GM23248 (cell line): ENCODE results near the gene EDC4. TPM values are rescaled to one million over a fixed set of nuclear protein-coding genes. Genes with fewer than 3 reads are reported as not detected.

Experiments used
- DNase-seq: peaks from one replicate; pipeline ENCODE4 v3.0.0-alpha.2; 2015
- H2AFZ ChIP-seq: fragments of 200-600 bp; sonication (generic); 2 replicates; pipeline ENCODE4 v1.6.1; 2016; ENCODE audit warnings: antibody characterized with exemption
- H3F3A ChIP-seq: fragments of 200-600 bp; sonication (generic); 2 replicates; pipeline ENCODE4 v1.6.1; 2016; ENCODE audit warnings: mild to moderate bottlenecking, antibody characterized with exemption, mixed run types; ENCODE audit not compliant: insufficient read depth
- H3K27ac ChIP-seq: fragments of 200-600 bp; sonication (generic); 2 replicates; pipeline ENCODE4 v1.5.1; 2016; ENCODE audit warnings: mild to moderate bottlenecking
- H3K27me3 ChIP-seq: fragments of 200-600 bp; sonication (generic); replicated peaks from 2 replicates; pipeline ENCODE4 v1.6.1; 2016; ENCODE audit warnings: mild to moderate bottlenecking; ENCODE audit not compliant: insufficient read depth
- H3K36me3 ChIP-seq: fragments of 200-600 bp; sonication (generic); 2 replicates; pipeline ENCODE4 v1.6.1; 2016; ENCODE audit warnings: low read depth, mild to moderate bottlenecking
- H3K4me1 ChIP-seq: fragments of 200-600 bp; sonication (generic); 2 replicates; pipeline ENCODE4 v1.6.1; 2016; ENCODE audit warnings: mild to moderate bottlenecking; ENCODE audit not compliant: insufficient read depth
- H3K4me2 ChIP-seq: fragments of 200-600 bp; sonication (generic); one replicate; pipeline ENCODE4 v1.6.1; 2016; ENCODE audit warnings: mild to moderate bottlenecking; ENCODE audit not compliant: unreplicated experiment
- H3K4me3 ChIP-seq: fragments of 200-600 bp; sonication (generic); 2 replicates; pipeline ENCODE4 v1.5.1; 2016; ENCODE audit warnings: mild to moderate bottlenecking
- H3K79me2 ChIP-seq: fragments of 200-600 bp; sonication (generic); 2 replicates; pipeline ENCODE4 v1.6.1; 2016; ENCODE audit warnings: mild to moderate bottlenecking; ENCODE audit not compliant: insufficient read depth
- H3K9ac ChIP-seq: fragments of 200-600 bp; sonication (generic); 2 replicates; pipeline ENCODE4 v1.6.1; 2016; ENCODE audit warnings: mild to moderate bottlenecking
- H3K9me2 ChIP-seq: fragments of 200-600 bp; sonication (generic); 2 replicates; pipeline ENCODE4 v1.6.1; 2016; ENCODE audit warnings: mixed run types, mild to moderate bottlenecking, moderate library complexity; ENCODE audit not compliant: insufficient read depth
- H3K9me3 ChIP-seq: fragments of 200-600 bp; sonication (generic); one replicate; pipeline ENCODE4 v1.6.1; 2017; ENCODE audit warnings: low read depth
- H4K20me1 ChIP-seq: fragments of 200-600 bp; sonication (generic); 2 replicates; pipeline ENCODE4 v1.6.0; 2016; ENCODE audit not compliant: insufficient read depth
- EZH2 ChIP-seq: fragments of 200-600 bp; sonication (generic); IDR thresholded peaks from 2 replicates; pipeline ENCODE4 v1.6.1; 2018; ENCODE audit warnings: antibody characterized with exemption, mild to moderate bottlenecking; ENCODE audit not compliant: insufficient read depth, poor library complexity, severe bottlenecking
- EZH2phosphoT487 ChIP-seq: fragments of 200-600 bp; sonication (generic); IDR thresholded peaks from 2 replicates; pipeline ENCODE4 v1.6.1; 2018; ENCODE audit warnings: antibody characterized with exemption, moderate library complexity, mild to moderate bottlenecking, low read depth; ENCODE audit not compliant: insufficient read depth
- WGBS, 2 experiments: methylation state at CpG; one replicate each; pipeline ENCODE4 v1.1.6; 2015 to 2017; ENCODE audit warnings: low lambda C conversion rate in 2 of 2, low coverage in 1 of 2; ENCODE audit errors: missing lambda C conversion rate in 2 of 2; 5-methylcytosine and 5-hydroxymethylcytosine counted together
- in situ Hi-C: fragments of 300-500 bp; cut with MboI; formaldehyde crosslinking; loops from 2 replicates; pipeline ENCODE4 v1.15.0; 2020
- polyA plus RNA-seq: library from polyadenylated mRNA; unstranded; fragments of >200 nt; fragmentation: Nextera tagmentation; extraction: Ambion mirVana; gene quantifications from 2 replicates; pipeline ENCODE4 v1.2.1, GENCODE V29; 2016
- total RNA-seq: library from RNA; depleted of rRNA; stranded (reverse); fragments of >200 nt; shearing (Covaris generic); gene quantifications from 2 replicates; pipeline ENCODE4 v1.2.3, GENCODE V29; 2014

Gene EDC4
- total and polyA plus RNA-seq, 2 experiments from 2014 or later, result 39.9 to 48.5 TPM

GRCh38 chr16:67886387-67886786 lies 13.5 kb downstream of the EDC4 start:
- Histone ChIP-seq H2AFZ (no peak overlapping the region), H3F3A (peaks cover 11% of the 10 kb centered on the region), H3K4me3 (no peak overlapping the region), H3K36me3 (no peaks in the 10 kb centered on the region; the same call in 1 of the 2 replicates), H3K79me2 (no peaks in the 10 kb centered on the region), H3K9me2 (no peaks in the 10 kb centered on the region), H4K20me1 (no peaks in the 10 kb centered on the region), H3K27me3 (no peaks in the 10 kb centered on the region), H3K9me3 (no peaks in the 10 kb centered on the region), H3K27ac (no peak overlapping the region), H3K4me2 (no peak overlapping the region), H3K4me1 (peaks cover 6% of the 10 kb centered on the region; the same call in 1 of the 2 replicates), H3K9ac (no peak overlapping the region)
- WGBS, 2 experiments, result 87 to 90% methylated on average over 5 of the region's 5 CpGs
- in situ Hi-C loops, result no loop called here
- TF ChIP-seq EZH2 (no peak), EZH2phosphoT487 (no peak)
- DNase-seq, result no peak

DNA sequence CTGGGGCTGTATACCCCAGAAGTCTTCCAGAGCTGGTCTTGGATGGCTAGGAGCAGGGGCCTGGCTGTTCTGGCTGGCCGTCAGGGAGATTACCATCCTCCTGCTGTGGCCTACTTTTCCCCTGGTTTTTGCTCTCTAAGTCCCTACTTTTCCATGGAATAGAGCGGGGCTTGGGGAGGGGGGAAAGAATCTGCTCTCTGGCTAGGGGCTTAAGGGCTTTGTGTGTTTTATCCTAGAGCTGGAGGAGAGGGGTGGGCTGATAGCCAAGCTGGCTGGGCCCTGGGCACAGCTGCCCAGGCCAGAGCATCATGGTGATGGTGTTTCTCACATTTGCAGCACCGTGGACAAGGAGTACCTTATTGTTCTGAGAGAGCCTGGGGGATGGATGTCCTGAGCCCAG lies 15.5 kb downstream of the EDC4 start:
- no peak overlapping the region for H3K4me2 ChIP-seq
- no peaks in the 10 kb centered on the region for H3K27me3 ChIP-seq
- in situ Hi-C loops, result no loop called here
- H3K9me2 ChIP-seq, result no peaks in the 10 kb centered on the region
- DNase-seq, result no peak
- no peak overlapping the region for H3K9ac ChIP-seq
- peaks cover 2% of the 10 kb centered on the region for H3K79me2 ChIP-seq
- no peak overlapping the region for H3K4me3 ChIP-seq
- peaks cover 10% of the 10 kb centered on the region for H3K4me1 ChIP-seq
- H3K36me3 ChIP-seq, result no peaks in the 10 kb centered on the region
- no peaks in the 10 kb centered on the region for H3K9me3 ChIP-seq
- H4K20me1 ChIP-seq, result no peaks in the 10 kb centered on the region
- no peak overlapping the region for H3K27ac ChIP-seq
- 76 to 84% methylated on average over 3 of the region's 3 CpGs for WGBS, 2 experiments
- no peak overlapping the region for H2AFZ ChIP-seq
- TF ChIP-seq EZH2phosphoT487, result no peak
- TF ChIP-seq EZH2, result no peak
- H3F3A ChIP-seq, result peaks cover 11% of the 10 kb centered on the region

- H3K27me3 ChIP-seq, result no peaks in the 10 kb centered on the region
- no peaks in the 10 kb centered on the region for H3K36me3 ChIP-seq
- 54 to 55% methylated on average over 5 of the region's 5 CpGs for WGBS, 2 experiments
- H3K4me1 ChIP-seq, result peaks cover 17% of the 10 kb centered on the region
- TF ChIP-seq EZH2phosphoT487 (no peak), EZH2 (no peak)
- H3F3A ChIP-seq, result no peaks in the 10 kb centered on the region
- H3K27ac ChIP-seq, result peak overlapping the region; percentile 29; the same call in 1 of the 2 replicates
- H3K4me2 ChIP-seq, result peak overlapping the region; percentile 69
- no peak for DNase-seq
- H2AFZ ChIP-seq, result peak overlapping the region; percentile 93
- H3K79me2 ChIP-seq, result peaks cover 40% of the 10 kb centered on the region
- H3K9ac ChIP-seq, result peak overlapping the region; percentile 97
- H3K9me2 ChIP-seq, result no peaks in the 10 kb centered on the region
- H4K20me1 ChIP-seq, result no peaks in the 10 kb centered on the region
- in situ Hi-C loops, result no loop called here
- H3K4me3 ChIP-seq, result peak overlapping the region; percentile 82
- no peaks in the 10 kb centered on the region for H3K9me3 ChIP-seq
Measured at GRCh38 chr16:67892375-67892774, 19.5 kb downstream of the EDC4 start.

GRCh38 chr16:67892899-67893742 lies 20.3 kb downstream of the EDC4 start, which contains the start of gene PSKH1:
Gene PSKH1, plus strand, starts transcription at chr16:67893254. Its CDS starts 15,496 bp downstream, at chr16:67908750.
- 1% methylated on average over 61 to 88 of the region's 90 CpGs for WGBS, 2 experiments
- H3K9me2 ChIP-seq, result no peaks in the 10 kb centered on the region
- peak within 1 kb of the TSS; percentile 97 for H3K9ac ChIP-seq
- peaks cover 47% of the 10 kb centered on the region for H3K79me2 ChIP-seq
- no peaks in the 10 kb centered on the region for H4K20me1 ChIP-seq
- no peaks in the 10 kb centered on the region for H3K36me3 ChIP-seq
- H3K27ac ChIP-seq, result peak within 1 kb of the TSS; percentile 86
- H3K27me3 ChIP-seq, result no peaks in the 10 kb centered on the region
- DNase-seq, result peak; percentile 97
- no peaks in the 10 kb centered on the region for H3F3A ChIP-seq
- TF ChIP-seq EZH2 (no peak), EZH2phosphoT487 (no peak)
- H3K4me3 ChIP-seq, result peak within 1 kb of the TSS; percentile 82
- H3K4me2 ChIP-seq, result peak within 1 kb of the TSS; percentile 92
- in situ Hi-C loops, result no loop called here
- H3K4me1 ChIP-seq, result peaks cover 17% of the 10 kb centered on the region
- peak within 1 kb of the TSS; percentile 93 for H2AFZ ChIP-seq
- no peaks in the 10 kb centered on the region for H3K9me3 ChIP-seq
